Right ventricle myocardium superior (tissue), 1 donor: ENCODE data around the gene MYLK3. TPM values are rescaled to one million over a fixed set of nuclear protein-coding genes. Genes with fewer than 3 reads are reported as not detected.

Experiments
- ATAC-seq: fragments of 200-7000 bp; cut with Tn5 transposase; one replicate; pipeline ENCODE4 v1.9.1; 2020; ENCODE audit warnings: mild to moderate bottlenecking; ENCODE audit not compliant: poor library complexity
- DNase-seq: peaks from one replicate; pipeline ENCODE4 v3.0.0-alpha.2; 2020
- intact Hi-C: fragments of 100-400 bp; cut with DNase I; formaldehyde crosslinking; loops from one replicate; pipeline ENCODE4 v1.11.2; 2022
- total RNA-seq: library from RNA; stranded (reverse); fragmentation: NEBNext Ultra II Directional; extraction: Animal tissue kit (Norgen Biotek cat#: 25700); gene quantifications from one replicate; pipeline ENCODE4 v1.2.1, GENCODE V29; 2021
- donor health status: DM: no; HTN: yes; CAD: no; lungs with severe emphysema.

Gene MYLK3
- total RNA-seq, 1 donor from 2014 or later = 304 TPM

DNA sequence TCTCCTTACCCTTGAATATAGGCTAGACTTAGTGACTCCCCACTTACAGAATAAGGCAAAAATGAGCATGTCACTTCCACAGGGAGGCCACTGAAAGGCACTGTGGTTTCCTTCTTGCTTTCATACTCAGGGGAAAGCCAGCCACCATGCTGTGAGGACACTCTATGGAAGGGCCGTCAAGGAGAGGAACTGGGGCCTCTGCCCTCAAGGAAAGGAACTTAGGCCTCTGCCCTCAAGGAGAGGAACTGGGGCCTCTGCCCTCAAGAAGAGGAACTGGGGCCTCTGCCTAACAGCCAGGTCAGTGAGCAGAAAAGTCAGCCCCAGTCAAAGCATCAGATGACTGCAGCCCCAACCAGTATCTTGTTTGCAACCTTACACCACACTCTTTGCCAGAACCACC lies 89.2 kb downstream of the MYLK3 start:
- peak; percentile 51 for DNase-seq
- peak; percentile 72 for ATAC-seq
- intact Hi-C loops = no loop called here

Other genes with a start within 250 kb of the MYLK3 start
- 0.70 TPM for gene SHCBP1, start 127.0 kb downstream of the MYLK3 start, total RNA-seq
- gene VPS35, start 59.2 kb downstream of the MYLK3 start, total RNA-seq = 89.0 TPM
- gene ORC6, start 58.7 kb downstream of the MYLK3 start, total RNA-seq = 1.9 TPM
- gene C16orf87, start 82.8 kb upstream of the MYLK3 start, total RNA-seq = 12.9 TPM
- gene GPT2, start 136.0 kb upstream of the MYLK3 start, total RNA-seq = 22.9 TPM
- gene DNAJA2, start 225.3 kb upstream of the MYLK3 start, total RNA-seq = 90.0 TPM